DMS 273 (cell line): ENCODE measurements around the gene MESP2.
A peak's percentile ranks its signal among the peaks of the same experiment; 100 is the strongest.

ENCODE experiments used
- DNase-seq: peaks from one replicate; lab custom pipeline; 2025; ENCODE audit not compliant: unreplicated experiment; lab: John Stamatoyannopoulos, UW

The MESP2 gene

GRCh38 chr15:89755701-89756100 is 20.4 kb upstream of the MESP2 start:
- no peak for DNase-seq

DNA sequence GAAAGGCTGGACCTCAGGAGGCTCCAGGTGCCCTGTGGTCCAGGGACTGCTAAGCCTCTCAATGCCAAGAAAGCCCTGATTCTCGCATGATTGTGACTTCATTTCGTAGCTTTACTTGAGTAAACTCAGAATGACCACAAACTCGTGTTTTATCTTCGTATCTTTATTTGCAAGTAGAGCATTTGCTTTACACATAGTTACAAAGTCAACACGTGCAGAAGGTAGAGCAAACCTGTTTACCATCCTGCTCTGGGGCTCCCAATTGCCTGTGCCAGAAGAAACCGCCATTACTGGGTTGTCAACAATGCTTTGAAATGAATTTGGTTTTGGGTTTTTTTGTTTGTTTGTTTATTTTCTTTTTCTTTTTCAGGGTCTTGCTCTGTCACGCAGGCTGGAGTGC is 19.2 kb upstream of the MESP2 start:
- no peak for DNase-seq

GRCh38 chr15:89758283-89758682 is 17.8 kb upstream of the MESP2 start:
- no peak for DNase-seq

DNA sequence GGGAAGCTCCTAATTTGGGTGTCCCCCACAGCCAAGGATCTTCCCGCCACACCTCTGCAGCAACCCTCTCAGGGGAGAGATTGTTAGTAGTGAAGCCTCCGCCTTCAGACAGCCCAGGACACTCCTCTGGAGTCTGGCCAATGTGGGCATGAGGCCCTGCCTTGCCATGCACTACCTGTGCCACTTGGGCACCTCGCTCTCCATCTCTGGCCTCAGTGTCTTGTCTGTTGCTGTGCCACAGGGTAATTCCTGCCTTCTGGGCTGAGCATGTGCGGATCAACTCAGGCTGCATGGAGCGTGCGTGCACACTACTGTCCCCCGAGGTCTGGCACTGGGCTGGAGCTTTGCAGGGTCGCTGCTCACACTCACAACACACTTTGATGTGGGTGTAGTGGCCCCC is 17.2 kb upstream of the MESP2 start:
- no peak for DNase-seq

- DNase-seq = no peak
Observed at GRCh38 chr15:89759835-89760234, 16.3 kb upstream of the MESP2 start.

GRCh38 chr15:89760303-89761008 is 15.7 kb upstream of the MESP2 start:
- DNase-seq = peak; percentile 85

DNA sequence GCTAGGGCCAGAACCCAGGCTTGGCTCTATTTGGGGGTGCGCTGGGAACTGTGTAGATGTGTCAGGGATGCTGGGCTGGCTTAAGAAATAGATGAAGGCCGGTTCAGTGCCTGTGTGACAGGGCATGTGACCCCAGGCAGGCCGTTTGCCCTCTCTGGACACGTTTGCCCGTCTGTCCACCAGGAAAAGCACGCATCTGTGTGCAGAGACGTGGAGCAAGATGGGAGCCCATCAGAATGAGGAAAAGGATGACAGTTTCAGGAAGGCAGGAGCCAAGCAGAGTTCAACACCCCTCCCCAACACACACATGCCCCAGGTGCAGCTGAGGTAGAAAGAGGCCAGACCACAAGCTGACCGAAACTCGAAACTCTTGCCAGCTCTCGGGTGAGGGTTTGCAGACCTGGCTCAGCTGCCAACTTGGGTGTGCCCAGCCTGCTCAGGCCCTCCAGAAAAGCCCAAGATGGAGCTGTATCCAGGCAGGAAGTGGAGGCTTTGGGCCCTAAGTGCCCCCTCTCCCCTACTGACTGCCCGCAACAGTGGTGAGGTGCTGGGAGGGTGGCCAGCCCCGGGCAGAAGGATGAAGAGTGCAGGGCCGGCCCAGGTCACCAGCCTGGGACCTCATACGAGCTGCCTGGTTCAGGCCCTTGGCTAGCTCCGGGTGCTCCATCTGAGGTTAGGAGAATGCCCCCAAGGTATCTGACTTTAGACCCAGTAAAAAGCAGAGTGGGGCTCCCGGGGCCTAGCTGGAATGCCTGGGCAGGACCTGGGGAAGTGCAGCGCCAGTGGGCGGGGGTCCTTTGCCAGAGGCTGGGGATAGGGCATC is 14.9 kb upstream of the MESP2 start:
- DNase-seq = no peak

GRCh38 chr15:89761929-89762328 is 14.2 kb upstream of the MESP2 start:
- no peak for DNase-seq

DNA sequence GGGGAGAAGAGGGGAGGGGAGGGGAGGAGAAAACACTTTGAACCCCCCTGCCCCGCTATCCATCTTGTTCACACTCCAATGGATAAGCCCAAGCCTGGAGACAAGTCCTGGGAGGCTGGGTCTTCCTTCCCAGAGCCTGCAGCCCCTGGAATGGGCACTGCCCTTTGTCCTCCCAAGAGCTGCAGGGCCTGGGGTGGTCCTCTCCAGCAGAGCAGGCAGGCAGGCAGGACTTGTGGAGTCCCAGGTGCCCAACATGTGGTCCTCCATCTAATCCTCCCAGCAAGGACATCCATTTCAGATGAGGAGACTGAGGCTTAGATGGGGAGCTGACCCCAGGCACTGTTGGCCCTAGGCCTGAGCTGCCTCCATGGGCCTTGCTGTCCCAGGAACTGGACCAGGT is 10.4 kb upstream of the MESP2 start:
- DNase-seq = no peak

DNA sequence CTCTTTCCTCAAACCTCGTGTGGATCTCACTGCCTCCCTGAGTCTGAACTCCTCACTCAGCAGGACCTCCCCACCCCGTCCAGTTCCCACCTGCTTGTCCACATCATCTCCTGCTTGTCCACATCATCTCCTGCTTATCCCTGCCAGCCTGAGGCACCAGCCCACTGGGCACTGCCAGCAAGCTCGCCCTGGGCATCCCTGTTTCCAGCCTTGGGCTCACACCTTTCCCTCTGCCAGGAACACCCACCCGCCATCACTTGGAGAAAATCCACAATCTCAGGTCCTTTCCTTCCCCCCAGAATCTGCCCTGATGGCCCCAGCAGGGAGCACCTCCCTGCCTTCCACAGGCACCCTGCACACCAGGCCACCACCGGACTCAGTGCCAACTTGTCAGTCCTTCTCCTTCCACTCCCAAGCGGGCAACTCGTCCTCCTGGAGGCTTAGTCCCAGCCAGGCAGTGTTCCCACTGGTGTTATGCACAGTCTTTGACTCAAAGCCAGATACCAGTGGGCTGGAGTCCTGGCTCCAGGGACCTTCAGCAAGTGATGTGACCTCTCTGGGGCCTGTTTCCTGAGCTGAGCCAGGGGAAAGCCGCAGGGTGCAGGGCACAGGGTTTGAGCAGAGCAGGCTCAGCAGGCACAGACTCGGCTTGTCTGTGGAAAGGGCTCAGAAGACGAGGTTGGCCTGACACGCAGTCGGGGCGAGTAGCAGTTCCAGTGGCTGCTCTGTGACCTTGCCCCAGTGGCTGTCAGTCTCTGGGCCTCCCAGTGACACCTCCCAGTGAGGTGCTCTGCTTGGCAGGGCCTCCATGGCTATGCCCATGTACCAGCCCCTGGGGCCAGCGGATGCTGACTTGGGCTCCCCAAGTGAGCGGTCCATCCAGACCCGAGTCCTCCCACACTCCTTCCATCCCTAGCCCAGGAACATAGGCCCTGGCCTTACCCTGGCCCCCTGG is 9.5 kb upstream of the MESP2 start:
- DNase-seq = no peak

GRCh38 chr15:89767411-89767915 is 8.7 kb upstream of the MESP2 start:
- DNase-seq = no peak

DNA sequence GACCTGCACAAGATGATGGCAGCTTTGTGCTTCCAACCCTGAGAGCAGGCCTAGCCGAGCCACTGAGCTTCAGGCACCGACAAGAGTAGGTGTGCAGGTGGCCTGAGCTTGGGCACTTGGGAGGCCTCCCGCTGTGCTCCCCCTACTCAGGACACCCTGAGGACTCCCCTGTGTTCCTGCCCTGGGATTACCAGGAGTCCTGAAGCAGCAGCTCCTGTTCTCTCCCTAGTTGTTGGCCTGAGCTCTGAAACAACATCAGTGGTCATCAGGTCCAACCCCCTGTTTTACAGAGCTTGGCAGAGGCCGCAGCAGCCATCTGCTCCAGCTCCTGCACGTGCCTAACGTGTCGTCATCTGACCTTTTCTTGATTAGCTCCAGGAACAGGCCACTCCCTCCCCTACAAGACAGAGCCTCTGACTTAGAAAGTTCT is 8.0 kb upstream of the MESP2 start:
- no peak for DNase-seq

GRCh38 chr15:89769366-89769765 is 6.8 kb upstream of the MESP2 start:
- DNase-seq = no peak

- DNase-seq = no peak
Observed at GRCh38 chr15:89770041-89770440, 6.1 kb upstream of the MESP2 start.

DNA sequence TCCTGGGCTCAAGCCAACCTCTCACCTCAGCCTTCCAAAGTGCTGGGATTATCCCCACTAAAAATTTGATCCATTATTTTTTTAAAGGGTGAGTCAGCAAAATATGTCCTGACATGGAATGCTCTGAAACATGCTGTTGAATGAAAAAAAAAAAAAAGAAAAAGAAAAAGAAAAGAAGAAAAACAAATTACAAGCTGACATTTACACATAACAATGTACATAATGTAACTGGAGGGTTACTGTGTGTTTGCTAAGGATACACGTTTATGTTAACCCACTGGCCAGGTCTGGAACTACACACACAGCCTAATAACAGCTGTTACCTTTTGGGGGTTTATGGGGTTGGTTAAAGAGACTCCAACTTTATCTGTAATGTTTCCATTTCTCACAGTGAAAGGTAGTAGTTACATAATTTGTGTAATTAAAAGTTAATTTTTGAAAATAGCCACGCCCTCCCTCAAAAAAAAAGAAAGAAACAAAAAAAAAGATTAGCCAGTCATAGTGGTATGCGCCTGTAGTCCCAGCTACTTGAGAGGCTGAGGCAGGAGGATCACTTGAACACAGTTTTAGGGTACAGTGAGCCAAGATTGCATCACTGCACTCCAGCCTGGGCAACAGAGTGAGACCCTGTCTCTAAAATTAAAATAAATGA is 3.1 kb upstream of the MESP2 start:
- DNase-seq = peak; percentile 48

DNA sequence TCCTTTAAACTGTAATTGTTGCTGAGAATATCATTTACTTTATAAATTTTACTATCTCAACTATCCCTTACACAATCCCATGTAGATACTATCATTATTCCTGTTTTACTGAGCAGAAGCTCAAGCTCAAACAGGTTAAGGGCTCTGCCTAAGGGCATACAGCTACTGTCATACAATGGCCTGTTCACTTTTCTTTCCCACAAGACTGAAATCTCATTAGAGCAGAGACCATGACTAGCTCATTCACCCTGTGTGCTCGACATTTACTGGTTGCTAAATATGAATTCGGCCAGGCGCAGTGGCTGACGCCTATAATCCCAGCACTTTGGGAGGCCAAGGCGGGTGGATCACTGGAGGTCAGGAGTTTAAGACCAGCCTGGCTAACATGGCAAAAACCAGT is 1.6 kb upstream of the MESP2 start:
- no peak for DNase-seq

DNA sequence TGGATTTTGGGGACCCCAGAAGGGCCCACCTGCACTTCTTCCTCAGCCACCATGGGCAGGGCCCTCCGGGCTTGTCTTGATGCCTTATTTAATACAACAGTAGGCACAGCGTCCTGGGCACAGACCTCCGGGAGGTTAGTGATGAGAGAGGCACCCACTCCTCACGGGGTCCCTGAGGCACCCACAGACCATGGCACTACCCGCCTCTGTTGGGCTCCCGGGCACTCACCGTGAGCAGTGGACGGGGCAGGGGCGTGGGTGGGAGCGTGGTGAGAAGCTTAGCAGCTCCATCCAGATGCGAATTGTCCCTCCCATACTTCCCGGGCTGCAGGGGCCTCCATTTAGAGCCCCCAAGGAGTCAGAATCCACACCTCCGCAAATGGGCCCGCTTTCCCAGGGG is 317 bp upstream of the MESP2 start:
- no peak for DNase-seq

GRCh38 chr15:89777073-89777751 is 1.1 kb downstream of the MESP2 start:
- no peak for DNase-seq

DNA sequence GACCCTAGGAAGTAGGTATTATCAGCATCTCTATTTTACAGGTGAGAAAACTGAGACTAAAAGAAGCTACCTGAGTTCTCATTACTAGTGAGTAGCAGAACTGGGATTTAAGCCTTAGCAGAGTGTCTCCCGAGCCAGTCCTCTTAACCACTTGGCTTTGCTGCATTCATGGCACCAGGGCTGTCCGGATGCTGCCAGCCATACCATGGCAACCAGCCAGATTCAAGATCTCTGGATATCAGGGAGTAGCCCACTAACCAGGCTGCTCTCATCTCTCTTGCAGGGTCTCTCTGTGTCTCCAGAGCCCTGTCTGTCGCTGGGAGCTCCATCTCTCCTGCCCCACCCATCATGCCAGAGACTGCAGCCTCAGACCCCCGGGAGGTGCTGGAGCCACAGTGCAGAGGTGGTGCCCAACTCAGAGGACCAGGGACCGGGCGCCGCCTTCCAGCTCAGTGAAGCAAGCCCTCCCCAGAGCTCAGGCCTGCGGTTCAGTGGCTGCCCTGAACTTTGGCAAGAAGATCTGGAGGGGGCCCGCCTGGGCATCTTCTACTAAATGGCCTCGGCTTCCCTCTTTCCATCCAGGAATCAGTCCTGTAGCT is 1.7 kb downstream of the MESP2 start:
- peak; percentile 11 for DNase-seq

GRCh38 chr15:89778861-89779260 is 2.7 kb downstream of the MESP2 start:
- DNase-seq = no peak
